Suprapubic skin (tissue), 4 donors: ENCODE data around the gene DNAJA2. TPM values are rescaled to one million over a fixed set of nuclear protein-coding genes. Genes with fewer than 3 reads are reported as not detected.

Experiments
- DNase-seq, 2 donors: peaks; one replicate each; pipeline ENCODE4 v3.0.0-alpha.2; 2019; ENCODE audit warnings: low spot score in 2 of 2
- H3K27ac ChIP-seq: fragments of 200-600 bp; sonication (generic); one replicate; pipeline ENCODE4 v1.5.1; 2019
- H3K27me3 ChIP-seq: fragments of 200-600 bp; sonication (generic); one replicate; pipeline ENCODE4 v1.5.1; 2019
- H3K36me3 ChIP-seq: fragments of 200-600 bp; sonication (generic); one replicate; pipeline ENCODE4 v1.5.1; 2019
- H3K4me1 ChIP-seq: fragments of 200-600 bp; sonication (generic); one replicate; pipeline ENCODE4 v1.5.1; 2019
- H3K4me3 ChIP-seq: fragments of 200-600 bp; sonication (generic); one replicate; pipeline ENCODE4 v1.5.1; 2019; ENCODE audit warnings: mild to moderate bottlenecking
- H3K9me3 ChIP-seq: fragments of 200-600 bp; sonication (generic); one replicate; pipeline ENCODE4 v1.5.1; 2019
- CTCF ChIP-seq, 2 donors: fragments of 200-600 bp in 1 of 2; fragments of 450-650 bp in 1 of 2; sonication (generic) in 1 of 2; IDR thresholded peaks; one replicate each; pipeline ENCODE4 v1.5.1; 2016 to 2019; ENCODE audit warnings: antibody characterized with exemption in 2 of 2, mild to moderate bottlenecking in 1 of 2, moderate library complexity in 1 of 2
- EP300 ChIP-seq: sonication (generic); formaldehyde crosslinking; IDR thresholded peaks from one replicate; pipeline ENCODE4 v1.6.1; 2017; ENCODE audit warnings: antibody characterized with exemption
- POLR2A ChIP-seq, 2 donors: fragments of 450-650 bp; IDR thresholded peaks; one replicate each; pipeline ENCODE4 v1.6.1; 2017; ENCODE audit warnings: antibody characterized with exemption in 2 of 2, mild to moderate bottlenecking in 2 of 2, moderate library complexity in 2 of 2
- POLR2AphosphoS5 ChIP-seq, 3 donors: sonication (generic); formaldehyde crosslinking; IDR thresholded peaks; one replicate each; pipeline ENCODE4 v1.6.1; 2017; ENCODE audit warnings: antibody characterized with exemption in 3 of 3
- WGBS: methylation state at CpG from one replicate; pipeline ENCODE4 v1.1.5; 2018; 5-methylcytosine and 5-hydroxymethylcytosine counted together
- total RNA-seq, 4 donors: library from RNA; depleted of rRNA; stranded (reverse); fragments of >200 nt; gene quantifications; one replicate each; pipeline ENCODE4 v1.1.0, GENCODE V29; 2016

The DNAJA2 gene
- total RNA-seq, 4 donors from 2014 or later, result 34.0 to 53.3 (median 47.0) TPM

GRCh38 chr16:46986438-46986837 is 13.0 kb upstream of the DNAJA2 start:
- no peaks in the 10 kb centered on the region for H3K9me3 ChIP-seq
- TF ChIP-seq POLR2AphosphoS5 (IDR thresholded peaks at IDR 0.05) (no peak), POLR2A (IDR thresholded peaks at IDR 0.05) (no peak), EP300 (no peak), CTCF (IDR thresholded peaks at IDR 0.05) (no peak)
- no peaks in the 10 kb centered on the region for H3K36me3 ChIP-seq
- no peak for DNase-seq
- 92% methylated on average over 3 of the region's 3 CpGs for WGBS
- no peak overlapping the region for H3K27ac ChIP-seq
- no peak overlapping the region for H3K4me3 ChIP-seq
- no peaks in the 10 kb centered on the region for H3K27me3 ChIP-seq
- peaks cover 3% of the 10 kb centered on the region for H3K4me1 ChIP-seq

GRCh38 chr16:46982335-46982734 is 8.9 kb upstream of the DNAJA2 start:
- peaks cover 3% of the 10 kb centered on the region for H3K4me1 ChIP-seq
- no peaks in the 10 kb centered on the region for H3K36me3 ChIP-seq
- TF ChIP-seq POLR2A (IDR thresholded peaks at IDR 0.05) (no peak), EP300 (no peak), POLR2AphosphoS5 (IDR thresholded peaks at IDR 0.05) (no peak), CTCF (IDR thresholded peaks at IDR 0.05) (no peak)
- H3K27ac ChIP-seq, result no peak overlapping the region
- H3K4me3 ChIP-seq, result no peak overlapping the region
- 86% methylated on average over 4 of the region's 4 CpGs for WGBS
- H3K9me3 ChIP-seq, result no peaks in the 10 kb centered on the region
- no peaks in the 10 kb centered on the region for H3K27me3 ChIP-seq
- DNase-seq, result no peak

- no peaks in the 10 kb centered on the region for H3K27me3 ChIP-seq
- no peak overlapping the region for H3K27ac ChIP-seq
- H3K4me1 ChIP-seq, result no peaks in the 10 kb centered on the region
- TF ChIP-seq POLR2A (IDR thresholded peaks at IDR 0.05) (no peak), EP300 (no peak), POLR2AphosphoS5 (IDR thresholded peaks at IDR 0.05) (no peak), CTCF (IDR thresholded peaks at IDR 0.05) (no peak)
- H3K4me3 ChIP-seq, result no peak overlapping the region
- H3K36me3 ChIP-seq, result no peaks in the 10 kb centered on the region
- H3K9me3 ChIP-seq, result no peaks in the 10 kb centered on the region
- DNase-seq, result no peak
- 89% methylated on average over 1 of the region's 1 CpG for WGBS
Observed at GRCh38 chr16:46980926-46981325, 7.5 kb upstream of the DNAJA2 start.

- Histone ChIP-seq H3K4me3 (no peak overlapping the region), H3K27me3 (no peaks in the 10 kb centered on the region), H3K9me3 (no peaks in the 10 kb centered on the region), H3K27ac (no peak overlapping the region), H3K4me1 (peaks cover 20% of the 10 kb centered on the region), H3K36me3 (no peaks in the 10 kb centered on the region)
- TF ChIP-seq POLR2AphosphoS5 (IDR thresholded peaks at IDR 0.05), result no peak
- no peak for TF ChIP-seq POLR2A (IDR thresholded peaks at IDR 0.05)
- no peak for TF ChIP-seq CTCF (IDR thresholded peaks at IDR 0.05)
- no peak for TF ChIP-seq EP300
- 72% methylated on average over 4 of the region's 4 CpGs for WGBS
- DNase-seq, result no peak
Observed at GRCh38 chr16:46976550-46976949, 3.1 kb upstream of the DNAJA2 start.

GRCh38 chr16:46975908-46976470 is 2.5 kb upstream of the DNAJA2 start:
- TF ChIP-seq EP300 (no peak), CTCF (IDR thresholded peaks at IDR 0.05) (no peak), POLR2AphosphoS5 (IDR thresholded peaks at IDR 0.05) (no peak), POLR2A (IDR thresholded peaks at IDR 0.05) (no peak)
- 79% methylated on average over 4 of the region's 4 CpGs for WGBS
- Histone ChIP-seq H3K9me3 (no peaks in the 10 kb centered on the region), H3K4me3 (no peak overlapping the region), H3K27ac (no peak overlapping the region), H3K36me3 (peaks cover 4% of the 10 kb centered on the region), H3K27me3 (no peaks in the 10 kb centered on the region), H3K4me1 (peaks cover 26% of the 10 kb centered on the region)
- DNase-seq, result no peak
